H1 (cell line): ENCODE data around the gene ZDHHC8. TPM values are rescaled to one million over a fixed set of nuclear protein-coding genes. Genes with fewer than 3 reads are reported as not detected.
A peak's percentile ranks its signal among the peaks of the same experiment; 100 is the strongest.

Source experiments
- CTCF ChIA-PET: fragments of 300-600 bp; sonication (Branson Sonifier 250); formaldehyde crosslinking; loops from one replicate; lab custom pipeline; 2021; ENCODE audit not compliant: partially characterized antibody; lab: Charles Lee
- POLR2A ChIA-PET: fragments of 300-600 bp; sonication (Branson Sonifier 250); formaldehyde crosslinking; loops from one replicate; lab custom pipeline; 2021; ENCODE audit warnings: inconsistent platforms; ENCODE audit not compliant: partially characterized antibody; lab: Charles Lee
- DNase-seq, 2 experiments: peaks; one replicate each; pipeline versions ENCODE4 v3.0.0 to v3.0.0-alpha.2; 2010 to 2022; ENCODE audit warnings: low spot score in 2 of 2, low read depth in 1 of 2, mixed read lengths in 1 of 2
- FAIRE-seq: peaks from 2 replicates; lab custom pipeline; 2011; peaks lifted over from hg19 to GRCh38; lab: Jason Lieb, UNC
- H2AFZ ChIP-seq: 2 replicates; pipeline ENCODE4 v1.8.1; 2012; ENCODE audit warnings: low read length, inconsistent platforms
- H2AK5ac ChIP-seq: 2 replicates; pipeline ENCODE4 v1.6.1; 2013; ENCODE audit warnings: low read depth, low read length
- H2BK120ac ChIP-seq: replicated peaks from 2 replicates; pipeline ENCODE3; 2013; ENCODE audit warnings: low read depth, low read length, inconsistent platforms
- H2BK12ac ChIP-seq: 2 replicates; pipeline ENCODE4 v1.6.1; 2013; ENCODE audit warnings: low read depth, low read length
- H2BK15ac ChIP-seq: 2 replicates; pipeline ENCODE4 v1.6.1; 2013; ENCODE audit warnings: low read length
- H2BK20ac ChIP-seq: 2 replicates; pipeline ENCODE4 v1.6.1; 2013; ENCODE audit warnings: low read length
- H2BK5ac ChIP-seq: 2 replicates; pipeline ENCODE4 v1.6.1; 2013; ENCODE audit warnings: low read depth, low read length
- H3K14ac ChIP-seq: 2 replicates; pipeline ENCODE4 v1.6.1; 2013; ENCODE audit warnings: inconsistent platforms; ENCODE audit not compliant: insufficient read length
- H3K18ac ChIP-seq: 2 replicates; pipeline ENCODE4 v1.6.1; 2013; ENCODE audit warnings: low read length; ENCODE audit errors: extremely low read depth
- H3K23ac ChIP-seq: 2 replicates; pipeline ENCODE4 v1.6.1; 2013; ENCODE audit warnings: inconsistent platforms; ENCODE audit not compliant: insufficient read length
- H3K23me2 ChIP-seq: 2 replicates; pipeline ENCODE4 v1.6.1; 2013; ENCODE audit warnings: low read depth, low read length
- H3K27ac ChIP-seq: 2 replicates; pipeline ENCODE4 v1.6.1; 2011; ENCODE audit warnings: low read depth, low read length, inconsistent platforms
- H3K27me3 ChIP-seq, 4 experiments: replicated peaks in 1 of 4; 1 replicate in 1 of 4; 2 replicates in 3 of 4; pipeline versions ENCODE4 v1.6.1 to v1.8.1; 2011 to 2013; ENCODE audit warnings: low read length in 3 of 4, mild to moderate bottlenecking in 3 of 4, inconsistent platforms in 2 of 4, mixed read lengths in 2 of 4, moderate library complexity in 1 of 4; ENCODE audit not compliant: control insufficient read depth in 3 of 4, insufficient read depth in 3 of 4; ENCODE audit errors: extremely low read depth in 1 of 4
- H3K36me3 ChIP-seq, 4 experiments: 2 replicates each; pipeline versions ENCODE4 v1.6.1 to v1.8.1; 2011 to 2013; ENCODE audit warnings: mild to moderate bottlenecking in 4 of 4, low read length in 3 of 4, moderate library complexity in 2 of 4, control low read depth in 1 of 4, inconsistent platforms in 1 of 4; ENCODE audit not compliant: insufficient read depth in 4 of 4, control insufficient read depth in 2 of 4
- H3K4ac ChIP-seq: replicated peaks from 2 replicates; pipeline ENCODE3; 2013; ENCODE audit warnings: low read length, low read depth, mixed read lengths, inconsistent platforms; ENCODE audit not compliant: insufficient read length
- H3K4me1 ChIP-seq, 4 experiments: replicated peaks in 1 of 4; 1 replicate in 1 of 4; 2 replicates in 3 of 4; pipeline versions ENCODE4 v1.6.1 to v1.8.1; 2011 to 2013; ENCODE audit warnings: low read length in 3 of 4, inconsistent platforms in 2 of 4, mixed read lengths in 1 of 4; ENCODE audit not compliant: insufficient read depth in 4 of 4, control insufficient read depth in 3 of 4
- H3K4me2 ChIP-seq, 2 experiments: 2 replicates each; pipeline versions ENCODE4 v1.6.1 to v1.8.1; 2011 to 2013; ENCODE audit warnings: low read depth in 2 of 2, low read length in 2 of 2, control low read depth in 1 of 2, inconsistent platforms in 1 of 2, mild to moderate bottlenecking in 1 of 2; ENCODE audit not compliant: insufficient read depth in 1 of 2
- H3K4me3 ChIP-seq, 4 experiments: fragments of 200-600, 300-600 bp in 1 of 4; sonication (generic), shearing (Covaris generic), sonication (Bioruptor Twin) in 1 of 4; 2 replicates each; pipeline versions ENCODE4 v1.5.1 to v1.8.1; 2011 to 2016; ENCODE audit warnings: low read length in 4 of 4, low read depth in 3 of 4, control low read depth in 2 of 4, inconsistent platforms in 2 of 4, mild to moderate bottlenecking in 2 of 4, mixed read lengths in 1 of 4, moderate library complexity in 1 of 4; ENCODE audit not compliant: insufficient read depth in 2 of 4; ENCODE audit errors: extremely low read depth in 1 of 4
- H3K56ac ChIP-seq: replicated peaks from 2 replicates; pipeline ENCODE3; 2013; ENCODE audit warnings: low read depth, mild to moderate bottlenecking, mixed read lengths, low read length, inconsistent platforms; ENCODE audit not compliant: insufficient read length
- H3K79me1 ChIP-seq: 2 replicates; pipeline ENCODE4 v1.6.1; 2013; ENCODE audit warnings: low read depth, low read length, control low read depth
- H3K79me2 ChIP-seq, 2 experiments: 2 replicates each; pipeline versions ENCODE4 v1.6.1 to v1.8.1; 2012 to 2013; ENCODE audit warnings: low read length in 2 of 2, mild to moderate bottlenecking in 2 of 2, inconsistent platforms in 1 of 2; ENCODE audit not compliant: insufficient read depth in 2 of 2, control insufficient read depth in 1 of 2
- H3K9ac ChIP-seq, 4 experiments: replicated peaks in 1 of 4; 1 replicate in 1 of 4; 2 replicates in 3 of 4; pipeline versions ENCODE4 v1.6.1 to v1.8.1; 2011 to 2013; ENCODE audit warnings: low read depth in 3 of 4, low read length in 3 of 4, control low read depth in 2 of 4, mild to moderate bottlenecking in 2 of 4, moderate library complexity in 2 of 4, inconsistent platforms in 1 of 4; ENCODE audit errors: extremely low read depth in 1 of 4
- H3K9me3 ChIP-seq, 2 experiments: 2 replicates each; pipeline versions ENCODE4 v1.6.1 to v1.8.1; 2012 to 2013; ENCODE audit warnings: mild to moderate bottlenecking in 2 of 2, moderate library complexity in 2 of 2, control low read depth in 1 of 2, inconsistent platforms in 1 of 2, low read depth in 1 of 2, low read length in 1 of 2, mixed read lengths in 1 of 2; ENCODE audit not compliant: insufficient read depth in 2 of 2
- H4K20me1 ChIP-seq, 2 experiments: replicated peaks in 1 of 2; 2 replicates each; pipeline versions ENCODE3 to v1.8.1; 2011 to 2013; ENCODE audit warnings: inconsistent platforms in 2 of 2, low read length in 2 of 2, mild to moderate bottlenecking in 1 of 2; ENCODE audit not compliant: insufficient read depth in 2 of 2, control insufficient read depth in 1 of 2
- H4K5ac ChIP-seq: 2 replicates; pipeline ENCODE4 v1.6.1; 2013; ENCODE audit warnings: low read length, low read depth, mixed read lengths, inconsistent platforms; ENCODE audit not compliant: insufficient read length
- H4K8ac ChIP-seq: 2 replicates; pipeline ENCODE4 v1.8.0; 2013; ENCODE audit warnings: mild to moderate bottlenecking, moderate library complexity, low read length, inconsistent platforms; ENCODE audit not compliant: insufficient read depth; ENCODE audit errors: extremely low read depth
- H4K91ac ChIP-seq: replicated peaks from 2 replicates; pipeline ENCODE3; 2013; ENCODE audit warnings: low read length, mixed read lengths, inconsistent platforms; ENCODE audit not compliant: insufficient read length
- ASH2L ChIP-seq: fragments of 200-600, 300-600 bp; sonication (generic); IDR thresholded peaks from one replicate; pipeline ENCODE4 v1.7.1; 2017; ENCODE audit warnings: low read length
- EGR1 ChIP-seq: IDR thresholded peaks from 2 replicates; pipeline ENCODE4 v1.6.1; 2011; ENCODE audit warnings: low read depth, low read length, borderline replicate concordance
- POLR2AphosphoS5 ChIP-seq: IDR thresholded peaks from 2 replicates; pipeline ENCODE4 v1.6.1; 2011; ENCODE audit warnings: low read depth, low read length
- RBBP5 ChIP-seq: IDR thresholded peaks from 2 replicates; pipeline ENCODE4 v1.7.1; 2012; ENCODE audit warnings: low read depth, mild to moderate bottlenecking, inconsistent platforms, low read length, moderate library complexity, borderline replicate concordance
- RNF2 ChIP-seq: fragments of 200-900, 300-1000 bp; sonication (generic); IDR thresholded peaks from 2 replicates; pipeline ENCODE4 v1.7.1; 2016; ENCODE audit warnings: borderline replicate concordance, low read depth, mild to moderate bottlenecking, antibody characterized with exemption, low read length; ENCODE audit not compliant: poor library complexity, severe bottlenecking; ENCODE audit errors: missing control alignments
- RXRA ChIP-seq: IDR thresholded peaks from 2 replicates; pipeline ENCODE4 v1.6.1; 2011; ENCODE audit warnings: low read depth, mild to moderate bottlenecking, low read length, moderate library complexity; ENCODE audit not compliant: insufficient read depth
- SIX5 ChIP-seq: IDR thresholded peaks from 2 replicates; pipeline ENCODE4 v1.6.1; 2011; ENCODE audit warnings: mild to moderate bottlenecking, low read depth, low read length
- WGBS, 2 experiments: shearing (Covaris generic) in 1 of 2; methylation state at CpG; one replicate each; pipeline versions ENCODE4 v1.1.6 to v1.1.7; 2013 to 2015; ENCODE audit warnings: low lambda C conversion rate in 2 of 2, mixed read lengths in 2 of 2, inconsistent platforms in 1 of 2, low coverage in 1 of 2, missing lambda C conversion rate in 1 of 2; ENCODE audit not compliant: insufficient replicate concordance in 2 of 2, insufficient coverage in 1 of 2, insufficient read length in 1 of 2; ENCODE audit errors: extremely low coverage in 1 of 2, missing lambda C conversion rate in 1 of 2; 5-methylcytosine and 5-hydroxymethylcytosine counted together
- polyA plus RNA-seq, 7 experiments: library from polyadenylated mRNA; depleted of rRNA in 3 of 7; stranded (reverse) in 5 of 7; unstranded in 2 of 7; fragments of >200 nt in 5 of 7; fragments of 200-250 nt in 2 of 7; gene quantifications; 1 replicate in 5 of 7; 2 replicates in 1 of 7; 4 replicates in 1 of 7; pipeline versions ENCODE4 v1.2.1 to v1.2.3, GENCODE V29; 2011 to 2013; ENCODE audit warnings: missing spikeins in 2 of 7, mixed read lengths in 2 of 7
- total RNA-seq: library from RNA; stranded (reverse); fragmentation: NEBNext Ultra II Directional; extraction: Animal tissue kit (Norgen Biotek cat#: 25700); gene quantifications from 2 replicates; pipeline ENCODE4 v1.2.1, GENCODE V29; 2021
- TF ChIP-seq, protein P1 (sequence below), 3 experiments: IDR thresholded peaks; 1 replicate in 2 of 3; 2 replicates in 1 of 3; pipeline versions ENCODE4 v1.5.1 to v1.6.1; 2011; ENCODE audit warnings: low read length in 3 of 3, mild to moderate bottlenecking in 3 of 3, inconsistent platforms in 2 of 3, low read depth in 1 of 3, moderate library complexity in 1 of 3; ENCODE audit not compliant: insufficient read depth in 1 of 3; ENCODE audit errors: control extremely low read depth in 1 of 3

The ZDHHC8 gene
- total and polyA plus RNA-seq, 2 of the 8 experiments (the other 6 are each of a cell fraction or from before 2014, with no cell fraction given): 18.6 to 65.6 TPM

DNA sequence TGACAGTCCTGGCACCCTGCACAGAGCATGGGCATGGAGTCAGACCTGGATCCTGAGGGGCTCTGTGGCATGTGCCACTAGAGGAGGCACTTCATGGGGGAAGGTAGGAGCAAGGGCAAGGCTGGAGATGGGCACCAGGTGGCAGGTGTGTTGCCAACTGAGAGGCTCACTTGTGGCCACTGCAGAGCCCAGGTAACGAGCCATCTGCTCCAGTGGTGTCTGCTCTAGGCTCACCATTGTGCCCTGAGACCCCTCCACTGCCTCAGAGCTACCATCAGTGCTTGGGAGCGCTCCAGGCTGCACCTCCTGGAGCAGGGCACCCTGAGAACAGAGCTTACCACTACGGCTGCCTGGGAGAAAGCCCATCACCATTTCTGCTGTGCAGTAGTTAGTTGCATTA, 1.3 kb upstream of the ZDHHC8 start:
- TF ChIP-seq EGR1 (no peak), RNF2 (no peak), SIX5 (no peak), RBBP5 (no peak), RXRA (no peak), ASH2L (no peak), POLR2AphosphoS5 (no peak; the same call in 1 of the 2 replicates)
- TF ChIP-seq, protein P1, sequence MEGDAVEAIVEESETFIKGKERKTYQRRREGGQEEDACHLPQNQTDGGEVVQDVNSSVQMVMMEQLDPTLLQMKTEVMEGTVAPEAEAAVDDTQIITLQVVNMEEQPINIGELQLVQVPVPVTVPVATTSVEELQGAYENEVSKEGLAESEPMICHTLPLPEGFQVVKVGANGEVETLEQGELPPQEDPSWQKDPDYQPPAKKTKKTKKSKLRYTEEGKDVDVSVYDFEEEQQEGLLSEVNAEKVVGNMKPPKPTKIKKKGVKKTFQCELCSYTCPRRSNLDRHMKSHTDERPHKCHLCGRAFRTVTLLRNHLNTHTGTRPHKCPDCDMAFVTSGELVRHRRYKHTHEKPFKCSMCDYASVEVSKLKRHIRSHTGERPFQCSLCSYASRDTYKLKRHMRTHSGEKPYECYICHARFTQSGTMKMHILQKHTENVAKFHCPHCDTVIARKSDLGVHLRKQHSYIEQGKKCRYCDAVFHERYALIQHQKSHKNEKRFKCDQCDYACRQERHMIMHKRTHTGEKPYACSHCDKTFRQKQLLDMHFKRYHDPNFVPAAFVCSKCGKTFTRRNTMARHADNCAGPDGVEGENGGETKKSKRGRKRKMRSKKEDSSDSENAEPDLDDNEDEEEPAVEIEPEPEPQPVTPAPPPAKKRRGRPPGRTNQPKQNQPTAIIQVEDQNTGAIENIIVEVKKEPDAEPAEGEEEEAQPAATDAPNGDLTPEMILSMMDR (IDR thresholded peaks at IDR 0.05; ENCODE audit: control extremely low read depth in 1 of 3, insufficient read depth in 1 of 3, low read depth in 1 of 3, low read length in 3 of 3): no peak
- TF ChIP-seq, all 59 proteins: peak for 0
- Histone ChIP-seq H4K20me1 (peaks cover 15 to 32% of the 10 kb centered on the region in 2 experiments), H3K79me2 (peaks cover 0 to 8% of the 10 kb centered on the region in 2 experiments; a peak in 1 of 4 replicates), H2BK120ac (no peak overlapping the region), H4K91ac (no peak overlapping the region), H3K23me2 (peaks cover 7% of the 10 kb centered on the region; the same call in 1 of the 2 replicates), H3K9me3 (no peaks in the 10 kb centered on the region), H3K14ac (no peak overlapping the region), H3K18ac (no peak overlapping the region), H2BK5ac (peak overlapping the region; percentile 40; the same call in 1 of the 2 replicates), H3K27me3 (no peaks in the 10 kb centered on the region; a peak in 2 of 7 replicates), H3K27ac (no peak overlapping the region), H2BK15ac (peak overlapping the region; percentile 84), H3K36me3 (peaks cover 15 to 28% (median 18%) of the 10 kb centered on the region in 4 experiments; a peak in 7 of 8 replicates), H2AK5ac (peak overlapping the region; percentile 33; the same call in 1 of the 2 replicates), H3K23ac (no peak overlapping the region), H4K8ac (no peak overlapping the region; the same call in 1 of the 2 replicates), H3K4me2 (peak overlapping the region; percentile 58 to 67; a peak in 3 of 4 replicates), H2BK20ac (no peak overlapping the region), H2BK12ac (peak overlapping the region; percentile 43; the same call in 1 of the 2 replicates), H4K5ac (no peak overlapping the region), H3K56ac (no peak overlapping the region), H3K9ac (no peak overlapping the region), H3K79me1 (peaks cover 3% of the 10 kb centered on the region), H3K4ac (no peak overlapping the region), H3K4me1 (peaks cover 0 to 12% (median 7%) of the 10 kb centered on the region in 4 experiments; a peak in 4 of 7 replicates), H3K4me3 (peak overlapping the region in 1 of 4 experiments; percentile 76; a peak in 2 of 8 replicates), H2AFZ (no peak overlapping the region)
- POLR2A ChIA-PET: interaction anchor here (0.6 to 8.3 kb wide), 11 partner anchors 8 to 154 kb away, joined by 3 to 223 read pairs (median 8); partner anchors contain the start of genes RANBP1 and TRMT2A
- FAIRE-seq (no peak), DNase-seq (no peak)
- WGBS, 2 experiments: 86% methylated on average over 3 of the region's 3 CpGs; no CpG with 5 or more reads in 1 of the 2 experiments
- CTCF ChIA-PET: interaction anchor here (1.0 to 2.6 kb wide), 9 partner anchors 9 to 165 kb away, joined by 3 to 18 read pairs (median 6); partner anchors contain the start of genes RANBP1 and TRMT2A
